ENCODE data around the gene LRP1. TPM values are rescaled to one million over a fixed set of nuclear protein-coding genes. Genes with fewer than 3 reads are reported as not detected.

The LRP1 gene
- total and polyA plus RNA-seq, 2 experiments from 2014 or later: 26.6 to 145 TPM

DNA sequence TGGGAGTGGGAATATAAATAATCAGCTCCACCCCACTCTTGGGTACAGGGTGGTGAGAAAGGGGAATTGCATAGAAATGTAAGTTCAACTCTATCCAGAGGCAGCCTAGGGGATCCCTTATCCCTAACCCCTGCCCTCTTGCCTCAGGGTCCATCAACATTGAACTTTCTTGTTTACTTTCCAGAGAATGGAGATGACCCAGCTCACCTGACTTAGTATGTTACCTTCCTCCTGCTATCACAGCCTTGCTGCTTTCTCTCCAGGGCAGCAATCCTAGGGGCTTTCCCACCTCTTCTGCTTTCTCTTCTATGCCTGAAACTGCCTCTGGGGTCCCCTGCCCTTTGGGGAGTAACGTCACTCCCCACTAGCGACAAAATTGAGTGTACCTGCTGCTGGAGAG lies 2.7 kb downstream of the LRP1 start:
- H3F3A ChIP-seq (replicated peaks; ENCODE audit: low read depth): peaks cover 24% of the 10 kb centered on the region; the same call in 1 of the 2 replicates
- H3K9me3 Mint-ChIP-seq: no peaks in the 10 kb centered on the region
- H3K4me1 Mint-ChIP-seq: peaks cover 76% of the 10 kb centered on the region
- H3K36me3 ChIP-seq (ENCODE audit: insufficient read depth): peaks cover 3% of the 10 kb centered on the region; the same call in 1 of the 2 replicates
- ATAC-seq (no peak), DNase-seq (ENCODE audit: low spot score) (no peak)
- H3K79me2 ChIP-seq (replicated peaks; ENCODE audit: insufficient read depth): peaks cover 69% of the 10 kb centered on the region
- no peak overlapping the region for H2AFZ ChIP-seq
- peak overlapping the region; percentile 93 for H3K4me2 ChIP-seq
- peak overlapping the region; percentile 86 for H3K4me3 Mint-ChIP-seq
- H3K4me3 ChIP-seq: peak overlapping the region; percentile 98; the same call in 1 of the 2 replicates
- TF ChIP-seq ZNF114 (CRISPR knock-in tag; IDR thresholded peaks at IDR 0.05) (no peak), NANOG (IDR thresholded peaks at IDR 0.05; ENCODE audit: borderline replicate concordance) (no peak), EZH2 (IDR thresholded peaks at IDR 0.05; ENCODE audit: low read depth, unreplicated experiment) (no peak), JUNB (IDR thresholded peaks at IDR 0.05; ENCODE audit: unreplicated experiment) (no peak), STAT1 (IDR thresholded peaks at IDR 0.05; ENCODE audit: unreplicated experiment) (no peak), CREB1 (CRISPR knock-in tag; IDR thresholded peaks at IDR 0.05; ENCODE audit: low read depth) (no peak), POLR2AphosphoS5 (IDR thresholded peaks at IDR 0.05; ENCODE audit: low read depth) (no peak), EZH2phosphoT487 (IDR thresholded peaks at IDR 0.05; ENCODE audit: unreplicated experiment) (no peak), ZNF331 (CRISPR knock-in tag; IDR thresholded peaks at IDR 0.05; ENCODE audit: low read depth) (no peak)
- TF ChIP-seq, protein P1, sequence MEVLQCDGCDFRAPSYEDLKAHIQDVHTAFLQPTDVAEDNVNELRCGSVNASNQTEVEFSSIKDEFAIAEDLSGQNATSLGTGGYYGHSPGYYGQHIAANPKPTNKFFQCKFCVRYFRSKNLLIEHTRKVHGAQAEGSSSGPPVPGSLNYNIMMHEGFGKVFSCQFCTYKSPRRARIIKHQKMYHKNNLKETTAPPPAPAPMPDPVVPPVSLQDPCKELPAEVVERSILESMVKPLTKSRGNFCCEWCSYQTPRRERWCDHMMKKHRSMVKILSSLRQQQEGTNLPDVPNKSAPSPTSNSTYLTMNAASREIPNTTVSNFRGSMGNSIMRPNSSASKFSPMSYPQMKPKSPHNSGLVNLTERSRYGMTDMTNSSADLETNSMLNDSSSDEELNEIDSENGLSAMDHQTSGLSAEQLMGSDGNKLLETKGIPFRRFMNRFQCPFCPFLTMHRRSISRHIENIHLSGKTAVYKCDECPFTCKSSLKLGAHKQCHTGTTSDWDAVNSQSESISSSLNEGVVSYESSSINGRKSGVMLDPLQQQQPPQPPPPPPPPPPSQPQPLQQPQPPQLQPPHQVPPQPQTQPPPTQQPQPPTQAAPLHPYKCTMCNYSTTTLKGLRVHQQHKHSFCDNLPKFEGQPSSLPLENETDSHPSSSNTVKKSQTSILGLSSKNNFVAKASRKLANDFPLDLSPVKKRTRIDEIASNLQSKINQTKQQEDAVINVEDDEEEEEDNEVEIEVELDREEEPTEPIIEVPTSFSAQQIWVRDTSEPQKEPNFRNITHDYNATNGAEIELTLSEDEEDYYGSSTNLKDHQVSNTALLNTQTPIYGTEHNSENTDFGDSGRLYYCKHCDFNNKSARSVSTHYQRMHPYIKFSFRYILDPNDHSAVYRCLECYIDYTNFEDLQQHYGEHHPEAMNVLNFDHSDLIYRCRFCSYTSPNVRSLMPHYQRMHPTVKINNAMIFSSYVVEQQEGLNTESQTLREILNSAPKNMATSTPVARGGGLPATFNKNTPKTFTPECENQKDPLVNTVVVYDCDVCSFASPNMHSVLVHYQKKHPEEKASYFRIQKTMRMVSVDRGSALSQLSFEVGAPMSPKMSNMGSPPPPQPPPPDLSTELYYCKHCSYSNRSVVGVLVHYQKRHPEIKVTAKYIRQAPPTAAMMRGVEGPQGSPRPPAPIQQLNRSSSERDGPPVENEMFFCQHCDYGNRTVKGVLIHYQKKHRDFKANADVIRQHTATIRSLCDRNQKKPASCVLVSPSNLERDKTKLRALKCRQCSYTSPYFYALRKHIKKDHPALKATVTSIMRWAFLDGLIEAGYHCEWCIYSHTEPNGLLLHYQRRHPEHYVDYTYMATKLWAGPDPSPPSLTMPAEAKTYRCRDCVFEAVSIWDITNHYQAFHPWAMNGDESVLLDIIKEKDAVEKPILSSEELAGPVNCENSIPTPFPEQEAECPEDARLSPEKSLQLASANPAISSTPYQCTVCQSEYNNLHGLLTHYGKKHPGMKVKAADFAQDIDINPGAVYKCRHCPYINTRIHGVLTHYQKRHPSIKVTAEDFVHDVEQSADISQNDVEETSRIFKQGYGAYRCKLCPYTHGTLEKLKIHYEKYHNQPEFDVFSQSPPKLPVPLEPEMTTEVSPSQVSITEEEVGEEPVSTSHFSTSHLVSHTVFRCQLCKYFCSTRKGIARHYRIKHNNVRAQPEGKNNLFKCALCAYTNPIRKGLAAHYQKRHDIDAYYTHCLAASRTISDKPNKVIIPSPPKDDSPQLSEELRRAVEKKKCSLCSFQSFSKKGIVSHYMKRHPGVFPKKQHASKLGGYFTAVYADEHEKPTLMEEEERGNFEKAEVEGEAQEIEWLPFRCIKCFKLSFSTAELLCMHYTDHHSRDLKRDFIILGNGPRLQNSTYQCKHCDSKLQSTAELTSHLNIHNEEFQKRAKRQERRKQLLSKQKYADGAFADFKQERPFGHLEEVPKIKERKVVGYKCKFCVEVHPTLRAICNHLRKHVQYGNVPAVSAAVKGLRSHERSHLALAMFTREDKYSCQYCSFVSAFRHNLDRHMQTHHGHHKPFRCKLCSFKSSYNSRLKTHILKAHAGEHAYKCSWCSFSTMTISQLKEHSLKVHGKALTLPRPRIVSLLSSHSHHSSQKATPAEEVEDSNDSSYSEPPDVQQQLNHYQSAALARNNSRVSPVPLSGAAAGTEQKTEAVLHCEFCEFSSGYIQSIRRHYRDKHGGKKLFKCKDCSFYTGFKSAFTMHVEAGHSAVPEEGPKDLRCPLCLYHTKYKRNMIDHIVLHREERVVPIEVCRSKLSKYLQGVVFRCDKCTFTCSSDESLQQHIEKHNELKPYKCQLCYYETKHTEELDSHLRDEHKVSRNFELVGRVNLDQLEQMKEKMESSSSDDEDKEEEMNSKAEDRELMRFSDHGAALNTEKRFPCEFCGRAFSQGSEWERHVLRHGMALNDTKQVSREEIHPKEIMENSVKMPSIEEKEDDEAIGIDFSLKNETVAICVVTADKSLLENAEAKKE (CRISPR knock-in tag; IDR thresholded peaks at IDR 0.05): no peak
- TF ChIP-seq, protein P2, sequence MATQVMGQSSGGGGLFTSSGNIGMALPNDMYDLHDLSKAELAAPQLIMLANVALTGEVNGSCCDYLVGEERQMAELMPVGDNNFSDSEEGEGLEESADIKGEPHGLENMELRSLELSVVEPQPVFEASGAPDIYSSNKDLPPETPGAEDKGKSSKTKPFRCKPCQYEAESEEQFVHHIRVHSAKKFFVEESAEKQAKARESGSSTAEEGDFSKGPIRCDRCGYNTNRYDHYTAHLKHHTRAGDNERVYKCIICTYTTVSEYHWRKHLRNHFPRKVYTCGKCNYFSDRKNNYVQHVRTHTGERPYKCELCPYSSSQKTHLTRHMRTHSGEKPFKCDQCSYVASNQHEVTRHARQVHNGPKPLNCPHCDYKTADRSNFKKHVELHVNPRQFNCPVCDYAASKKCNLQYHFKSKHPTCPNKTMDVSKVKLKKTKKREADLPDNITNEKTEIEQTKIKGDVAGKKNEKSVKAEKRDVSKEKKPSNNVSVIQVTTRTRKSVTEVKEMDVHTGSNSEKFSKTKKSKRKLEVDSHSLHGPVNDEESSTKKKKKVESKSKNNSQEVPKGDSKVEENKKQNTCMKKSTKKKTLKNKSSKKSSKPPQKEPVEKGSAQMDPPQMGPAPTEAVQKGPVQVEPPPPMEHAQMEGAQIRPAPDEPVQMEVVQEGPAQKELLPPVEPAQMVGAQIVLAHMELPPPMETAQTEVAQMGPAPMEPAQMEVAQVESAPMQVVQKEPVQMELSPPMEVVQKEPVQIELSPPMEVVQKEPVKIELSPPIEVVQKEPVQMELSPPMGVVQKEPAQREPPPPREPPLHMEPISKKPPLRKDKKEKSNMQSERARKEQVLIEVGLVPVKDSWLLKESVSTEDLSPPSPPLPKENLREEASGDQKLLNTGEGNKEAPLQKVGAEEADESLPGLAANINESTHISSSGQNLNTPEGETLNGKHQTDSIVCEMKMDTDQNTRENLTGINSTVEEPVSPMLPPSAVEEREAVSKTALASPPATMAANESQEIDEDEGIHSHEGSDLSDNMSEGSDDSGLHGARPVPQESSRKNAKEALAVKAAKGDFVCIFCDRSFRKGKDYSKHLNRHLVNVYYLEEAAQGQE (IDR thresholded peaks at IDR 0.05; ENCODE audit: unreplicated experiment): no peak
- TF ChIP-seq, protein P3, sequence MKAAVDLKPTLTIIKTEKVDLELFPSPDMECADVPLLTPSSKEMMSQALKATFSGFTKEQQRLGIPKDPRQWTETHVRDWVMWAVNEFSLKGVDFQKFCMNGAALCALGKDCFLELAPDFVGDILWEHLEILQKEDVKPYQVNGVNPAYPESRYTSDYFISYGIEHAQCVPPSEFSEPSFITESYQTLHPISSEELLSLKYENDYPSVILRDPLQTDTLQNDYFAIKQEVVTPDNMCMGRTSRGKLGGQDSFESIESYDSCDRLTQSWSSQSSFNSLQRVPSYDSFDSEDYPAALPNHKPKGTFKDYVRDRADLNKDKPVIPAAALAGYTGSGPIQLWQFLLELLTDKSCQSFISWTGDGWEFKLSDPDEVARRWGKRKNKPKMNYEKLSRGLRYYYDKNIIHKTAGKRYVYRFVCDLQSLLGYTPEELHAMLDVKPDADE (IDR thresholded peaks at IDR 0.05): no peak
- TF ChIP-seq, protein P4, sequence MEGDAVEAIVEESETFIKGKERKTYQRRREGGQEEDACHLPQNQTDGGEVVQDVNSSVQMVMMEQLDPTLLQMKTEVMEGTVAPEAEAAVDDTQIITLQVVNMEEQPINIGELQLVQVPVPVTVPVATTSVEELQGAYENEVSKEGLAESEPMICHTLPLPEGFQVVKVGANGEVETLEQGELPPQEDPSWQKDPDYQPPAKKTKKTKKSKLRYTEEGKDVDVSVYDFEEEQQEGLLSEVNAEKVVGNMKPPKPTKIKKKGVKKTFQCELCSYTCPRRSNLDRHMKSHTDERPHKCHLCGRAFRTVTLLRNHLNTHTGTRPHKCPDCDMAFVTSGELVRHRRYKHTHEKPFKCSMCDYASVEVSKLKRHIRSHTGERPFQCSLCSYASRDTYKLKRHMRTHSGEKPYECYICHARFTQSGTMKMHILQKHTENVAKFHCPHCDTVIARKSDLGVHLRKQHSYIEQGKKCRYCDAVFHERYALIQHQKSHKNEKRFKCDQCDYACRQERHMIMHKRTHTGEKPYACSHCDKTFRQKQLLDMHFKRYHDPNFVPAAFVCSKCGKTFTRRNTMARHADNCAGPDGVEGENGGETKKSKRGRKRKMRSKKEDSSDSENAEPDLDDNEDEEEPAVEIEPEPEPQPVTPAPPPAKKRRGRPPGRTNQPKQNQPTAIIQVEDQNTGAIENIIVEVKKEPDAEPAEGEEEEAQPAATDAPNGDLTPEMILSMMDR (conservative IDR thresholded peaks at IDR 0.05; ENCODE audit: low read depth in 2 of 2): no peak
- H3K4me1 ChIP-seq (ENCODE audit: insufficient read depth): peaks cover 71% of the 10 kb centered on the region
- no peaks in the 10 kb centered on the region for H3K27me3 ChIP-seq (ENCODE audit: insufficient read depth)
- peaks cover 22% of the 10 kb centered on the region for H3K36me3 Mint-ChIP-seq (ENCODE audit: low read depth)
- 0 out of 2 replicates have a peak overlapping the region, but pooled peaks have one; percentile 60 for H3K27ac Mint-ChIP-seq
- no peaks in the 10 kb centered on the region for H3K9me2 ChIP-seq (ENCODE audit: insufficient read depth)
- H4K20me1 ChIP-seq (replicated peaks; ENCODE audit: insufficient read depth): peaks cover 33% of the 10 kb centered on the region
- peaks cover 46% of the 10 kb centered on the region for H3K27me3 Mint-ChIP-seq (ENCODE audit: insufficient read depth, low read depth, poor library complexity)
- 0 out of 2 replicates have a peak overlapping the region, but pooled peaks have one; percentile 93 for H3K27ac ChIP-seq (ENCODE audit: low read depth)
